HEK293 (cell line): ENCODE measurements around the gene SPINK6.

Source experiments
- MYNN ChIP-seq: fragments of 450-650 bp; formaldehyde crosslinking; IDR thresholded peaks from 2 replicates; pipeline ENCODE4 v1.5.1; 2016; ENCODE audit warnings: missing biosample characterization, missing genetic modification characterization, borderline replicate concordance
- SETDB1 ChIP-seq: IDR thresholded peaks from one replicate; pipeline ENCODE4 v1.6.1; 2017; ENCODE audit warnings: mild to moderate bottlenecking, low read length, moderate library complexity, mixed read lengths; ENCODE audit not compliant: insufficient read length
- ZIC2 ChIP-seq: fragments of 450-650 bp; formaldehyde crosslinking; IDR thresholded peaks from 2 replicates; pipeline ENCODE4 v1.5.1; 2016; ENCODE audit warnings: missing biosample characterization, missing genetic modification characterization
- ZNF175 ChIP-seq: fragments of 450-650 bp; formaldehyde crosslinking; IDR thresholded peaks from 2 replicates; pipeline ENCODE4 v1.5.1; 2016; ENCODE audit warnings: missing biosample characterization, missing genetic modification characterization
- ZNF350 ChIP-seq: fragments of 450-650 bp; formaldehyde crosslinking; IDR thresholded peaks from 2 replicates; pipeline ENCODE4 v1.5.0; 2017; ENCODE audit warnings: missing biosample characterization, mild to moderate bottlenecking, missing genetic modification characterization
- ZNF530 ChIP-seq: fragments of 450-650 bp; formaldehyde crosslinking; IDR thresholded peaks from 2 replicates; pipeline ENCODE4 v1.5.1; 2016; ENCODE audit warnings: low read depth, missing biosample characterization, missing genetic modification characterization

DNA sequence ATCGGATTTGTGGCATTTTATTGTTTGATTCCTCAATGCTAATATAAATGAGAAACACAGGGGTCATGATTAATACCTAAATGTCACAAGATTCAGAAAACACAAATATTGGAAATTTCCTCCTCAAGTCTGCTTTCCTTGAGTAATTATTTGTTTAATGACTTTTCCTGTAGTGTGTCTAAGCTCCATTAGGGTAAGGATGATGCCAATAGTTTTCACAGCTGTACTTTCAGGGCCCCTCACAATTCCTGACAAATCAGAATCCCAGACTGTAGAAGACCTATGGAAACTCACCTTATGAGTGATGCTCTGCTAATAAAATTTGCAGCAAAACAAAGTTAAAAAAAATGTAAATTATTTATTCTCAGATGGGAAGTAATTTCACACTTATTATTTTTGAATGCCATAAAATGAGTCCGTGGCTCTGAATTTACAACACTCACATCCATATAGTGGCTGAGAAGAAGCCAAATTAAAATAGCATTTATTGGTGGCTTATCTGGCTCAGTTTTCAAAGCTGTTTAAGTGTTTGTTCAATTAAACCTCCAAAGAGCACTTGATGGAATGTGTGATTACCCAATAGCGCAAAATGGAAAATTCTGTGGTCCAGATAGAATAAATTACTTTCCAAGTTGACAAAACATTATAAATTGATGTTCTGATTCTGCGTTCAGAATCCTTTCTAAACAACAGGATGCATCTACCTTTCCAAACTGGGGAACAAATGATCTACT lies 36.1 kb upstream of the SPINK6 start:
- no peak for TF ChIP-seq ZNF530 (tag by site-specific recombination)
- TF ChIP-seq ZNF350 (tag by site-specific recombination) = no peak
- TF ChIP-seq SETDB1 = no peak
- TF ChIP-seq ZNF175 (tag by site-specific recombination) = no peak
- no peak for TF ChIP-seq ZIC2 (tag by site-specific recombination)
- TF ChIP-seq MYNN = no peak
